SK-N-SH (cell line): ENCODE measurements around the gene LRRC26.

ENCODE experiments used
- CHD2 ChIP-seq: fragments of 150-350 bp; IDR thresholded peaks from 2 replicates; pipeline ENCODE4 v1.6.1; 2018; ENCODE audit warnings: low read length; ENCODE audit not compliant: partially characterized antibody
- CTCF ChIP-seq: fragments of 200-600 bp; sonication (generic); IDR thresholded peaks from 2 replicates; pipeline ENCODE4 v1.6.1; 2017; ENCODE audit warnings: antibody characterized with exemption, mild to moderate bottlenecking, moderate library complexity
- GATA2 ChIP-seq: sonication (generic); formaldehyde crosslinking; IDR thresholded peaks from 2 replicates; pipeline ENCODE4 v1.5.0; 2020; ENCODE audit warnings: mild to moderate bottlenecking, missing genetic modification reagents
- MAX ChIP-seq: IDR thresholded peaks from 2 replicates; pipeline ENCODE4 v1.4.0; 2012; ENCODE audit warnings: low read depth
- MEF2A ChIP-seq: IDR thresholded peaks from 2 replicates; pipeline ENCODE4 v1.4.0; 2012; ENCODE audit warnings: low read depth, borderline replicate concordance
- MXI1 ChIP-seq: IDR thresholded peaks from 2 replicates; pipeline ENCODE4 v1.6.1; 2012; ENCODE audit warnings: mild to moderate bottlenecking, low read depth, low read length, improper control_type of control experiment
- PBX3 ChIP-seq: IDR thresholded peaks from 2 replicates; pipeline ENCODE4; 2012
- RAD21 ChIP-seq: IDR thresholded peaks from 2 replicates; pipeline ENCODE4 v1.6.1; 2012; ENCODE audit warnings: mild to moderate bottlenecking, low read length
- REST ChIP-seq: IDR thresholded peaks from 2 replicates; pipeline ENCODE4 v1.6.1; 2012; ENCODE audit warnings: mild to moderate bottlenecking, low read depth, low read length, moderate library complexity
- RFX5 ChIP-seq: IDR thresholded peaks from 2 replicates; pipeline ENCODE4 v1.6.1; 2012; ENCODE audit warnings: mild to moderate bottlenecking, improper control_type of control experiment, low read length
- SMC3 ChIP-seq: IDR thresholded peaks from 2 replicates; pipeline ENCODE4 v1.6.1; 2012; ENCODE audit warnings: low read depth, low read length, improper control_type of control experiment
- TEAD4 ChIP-seq: IDR thresholded peaks from 2 replicates; pipeline ENCODE4 v1.4.0; 2012; ENCODE audit warnings: mild to moderate bottlenecking, borderline replicate concordance; ENCODE audit not compliant: insufficient read depth
- USF1 ChIP-seq: IDR thresholded peaks from 2 replicates; pipeline ENCODE4 v1.4.0; 2012; ENCODE audit warnings: low read depth, borderline replicate concordance
- ZBTB33 ChIP-seq: IDR thresholded peaks from 2 replicates; pipeline ENCODE4 v1.4.0; 2012; ENCODE audit warnings: low read depth, borderline replicate concordance

- TF ChIP-seq MEF2A (no peak), CHD2 (no peak), CTCF (no peak), REST (no peak), MXI1 (no peak), TEAD4 (no peak), USF1 (no peak), PBX3 (no peak), ZBTB33 (no peak), GATA2 (CRISPR knock-in tag) (no peak), RAD21 (no peak), RFX5 (no peak), SMC3 (no peak), MAX (no peak)
Observed at GRCh38 chr9:137192448-137192780, 22.6 kb upstream of the LRRC26 start.
